ENCODE data around the gene SAG.

The SAG gene

GRCh38 chr2:233336541-233336940 is 28.9 kb downstream of the SAG start:
- H2BK12ac ChIP-seq (ENCODE audit: low read length): no peak overlapping the region
- no peak overlapping the region for H2AFZ ChIP-seq (ENCODE audit: insufficient read depth, low read length, poor library complexity)
- no peaks in the 10 kb centered on the region for H3K27me3 ChIP-seq (ENCODE audit: insufficient read depth, low read length)
- no peak overlapping the region for H3K4me2 ChIP-seq (ENCODE audit: low read length)
- H3K9ac ChIP-seq (ENCODE audit: low read length): no peak overlapping the region
- H3K79me2 ChIP-seq (ENCODE audit: control insufficient read depth, insufficient read depth, low read length, poor library complexity): no peaks in the 10 kb centered on the region
- no peak overlapping the region for H2BK120ac ChIP-seq (ENCODE audit: insufficient read depth, low read length, poor library complexity)
- H4K8ac ChIP-seq (ENCODE audit: low read depth, low read length): no peak overlapping the region
- no peak overlapping the region for H3K14ac ChIP-seq (ENCODE audit: low read length)
- no peak overlapping the region for H4K12ac ChIP-seq (ENCODE audit: low read depth, low read length)
- H3K18ac ChIP-seq (ENCODE audit: low read length): no peak overlapping the region
- H3K4me1 ChIP-seq (ENCODE audit: control insufficient read depth in 1 of 2, insufficient read depth in 2 of 2, low read length in 2 of 2): no peaks in the 10 kb centered on the region
- H4K91ac ChIP-seq (ENCODE audit: low read depth, low read length): no peak overlapping the region
- H3K23ac ChIP-seq (ENCODE audit: low read length): no peak overlapping the region
- no peak overlapping the region for H2AK5ac ChIP-seq (ENCODE audit: low read length)
- no peaks in the 10 kb centered on the region for H3K36me3 ChIP-seq (ENCODE audit: control insufficient read depth in 1 of 2, insufficient read depth in 2 of 2, low read length in 2 of 2)
- no peak for DNase-seq
- no CpG with 5 or more reads among the region's 5 CpGs for WGBS (ENCODE audit: extremely low coverage, insufficient coverage, insufficient read length)
- no peaks in the 10 kb centered on the region for H3K79me1 ChIP-seq (ENCODE audit: low read length)
- peaks cover 3% of the 10 kb centered on the region for H3K9me3 ChIP-seq (ENCODE audit: insufficient read depth, low read depth, low read length)
- no peak overlapping the region for H3K27ac ChIP-seq (ENCODE audit: low read depth, low read length)
- no peak overlapping the region for H3K4me3 ChIP-seq (ENCODE audit: low read depth, low read length)
- no peak overlapping the region for H3K4ac ChIP-seq (ENCODE audit: low read depth, low read length)
- no peak overlapping the region for H2BK5ac ChIP-seq (ENCODE audit: low read depth, low read length, poor library complexity)

- H4K12ac ChIP-seq (ENCODE audit: low read depth, low read length): no peak overlapping the region
- H3K27me3 ChIP-seq (ENCODE audit: insufficient read depth, low read length): no peaks in the 10 kb centered on the region
- H3K4me1 ChIP-seq (ENCODE audit: control insufficient read depth in 1 of 2, insufficient read depth in 2 of 2, low read length in 2 of 2): no peaks in the 10 kb centered on the region
- peaks cover 3% of the 10 kb centered on the region for H3K9me3 ChIP-seq (ENCODE audit: insufficient read depth, low read depth, low read length)
- no peak overlapping the region for H3K4ac ChIP-seq (ENCODE audit: low read depth, low read length)
- H3K23ac ChIP-seq (ENCODE audit: low read length): no peak overlapping the region
- no peaks in the 10 kb centered on the region for H3K79me2 ChIP-seq (ENCODE audit: control insufficient read depth, insufficient read depth, low read length, poor library complexity)
- no peak overlapping the region for H2BK120ac ChIP-seq (ENCODE audit: insufficient read depth, low read length, poor library complexity)
- H2BK5ac ChIP-seq (ENCODE audit: low read depth, low read length, poor library complexity): no peak overlapping the region
- no peak overlapping the region for H3K14ac ChIP-seq (ENCODE audit: low read length)
- H4K8ac ChIP-seq (ENCODE audit: low read depth, low read length): no peak overlapping the region
- H3K27ac ChIP-seq (ENCODE audit: low read depth, low read length): no peak overlapping the region
- no peak overlapping the region for H2AK5ac ChIP-seq (ENCODE audit: low read length)
- no peak overlapping the region for H3K4me2 ChIP-seq (ENCODE audit: low read length)
- no peak overlapping the region for H2BK12ac ChIP-seq (ENCODE audit: low read length)
- H3K18ac ChIP-seq (ENCODE audit: low read length): no peak overlapping the region
- H3K9ac ChIP-seq (ENCODE audit: low read length): no peak overlapping the region
- H3K79me1 ChIP-seq (ENCODE audit: low read length): no peaks in the 10 kb centered on the region
- no peak for DNase-seq
- H4K91ac ChIP-seq (ENCODE audit: low read depth, low read length): no peak overlapping the region
- no peak overlapping the region for H2AFZ ChIP-seq (ENCODE audit: insufficient read depth, low read length, poor library complexity)
- no peaks in the 10 kb centered on the region for H3K36me3 ChIP-seq (ENCODE audit: control insufficient read depth in 1 of 2, insufficient read depth in 2 of 2, low read length in 2 of 2)
- no CpG with 5 or more reads among the region's 5 CpGs for WGBS (ENCODE audit: extremely low coverage, insufficient coverage, insufficient read length)
- no peak overlapping the region for H3K4me3 ChIP-seq (ENCODE audit: low read depth, low read length)
Measured at GRCh38 chr2:233338046-233338445, 30.4 kb downstream of the SAG start.

GRCh38 chr2:233338812-233339368 is 31.3 kb downstream of the SAG start:
- Histone ChIP-seq H2BK5ac (ENCODE audit: low read depth, low read length, poor library complexity) (no peak overlapping the region), H4K91ac (ENCODE audit: low read depth, low read length) (no peak overlapping the region), H2BK12ac (ENCODE audit: low read length) (no peak overlapping the region), H3K4me3 (ENCODE audit: low read depth, low read length) (no peak overlapping the region), H3K79me1 (ENCODE audit: low read length) (no peaks in the 10 kb centered on the region), H2AK5ac (ENCODE audit: low read length) (no peak overlapping the region), H3K79me2 (ENCODE audit: control insufficient read depth, insufficient read depth, low read length, poor library complexity) (no peaks in the 10 kb centered on the region), H3K23ac (ENCODE audit: low read length) (no peak overlapping the region), H2BK120ac (ENCODE audit: insufficient read depth, low read length, poor library complexity) (no peak overlapping the region), H3K9ac (ENCODE audit: low read length) (no peak overlapping the region), H3K4me1 (ENCODE audit: control insufficient read depth in 1 of 2, insufficient read depth in 2 of 2, low read length in 2 of 2) (no peaks in the 10 kb centered on the region), H3K4me2 (ENCODE audit: low read length) (no peak overlapping the region), H2AFZ (ENCODE audit: insufficient read depth, low read length, poor library complexity) (no peak overlapping the region), H3K14ac (ENCODE audit: low read length) (no peak overlapping the region), H3K18ac (ENCODE audit: low read length) (no peak overlapping the region), H3K9me3 (ENCODE audit: insufficient read depth, low read depth, low read length) (peaks cover 3% of the 10 kb centered on the region), H3K36me3 (ENCODE audit: control insufficient read depth in 1 of 2, insufficient read depth in 2 of 2, low read length in 2 of 2) (no peaks in the 10 kb centered on the region), H3K27me3 (ENCODE audit: insufficient read depth, low read length) (no peaks in the 10 kb centered on the region), H4K12ac (ENCODE audit: low read depth, low read length) (no peak overlapping the region), H4K8ac (ENCODE audit: low read depth, low read length) (no peak overlapping the region), H3K4ac (ENCODE audit: low read depth, low read length) (no peak overlapping the region), H3K27ac (ENCODE audit: low read depth, low read length) (no peak overlapping the region)
- no peak for DNase-seq
- no CpG with 5 or more reads among the region's 3 CpGs for WGBS (ENCODE audit: extremely low coverage, insufficient coverage, insufficient read length)

- H3K4me3 ChIP-seq (ENCODE audit: low read depth, low read length): no peak overlapping the region
- H3K9ac ChIP-seq (ENCODE audit: low read length): no peak overlapping the region
- no peak overlapping the region for H3K18ac ChIP-seq (ENCODE audit: low read length)
- no peaks in the 10 kb centered on the region for H3K4me1 ChIP-seq (ENCODE audit: control insufficient read depth in 1 of 2, insufficient read depth in 2 of 2, low read length in 2 of 2)
- H2AFZ ChIP-seq (ENCODE audit: insufficient read depth, low read length, poor library complexity): no peak overlapping the region
- no peak overlapping the region for H4K91ac ChIP-seq (ENCODE audit: low read depth, low read length)
- no peak overlapping the region for H3K23ac ChIP-seq (ENCODE audit: low read length)
- no peak overlapping the region for H2AK5ac ChIP-seq (ENCODE audit: low read length)
- H4K8ac ChIP-seq (ENCODE audit: low read depth, low read length): no peak overlapping the region
- WGBS (ENCODE audit: extremely low coverage, insufficient coverage, insufficient read length): no CpG with 5 or more reads among the region's 3 CpGs
- no peaks in the 10 kb centered on the region for H3K79me2 ChIP-seq (ENCODE audit: control insufficient read depth, insufficient read depth, low read length, poor library complexity)
- no peaks in the 10 kb centered on the region for H3K36me3 ChIP-seq (ENCODE audit: control insufficient read depth in 1 of 2, insufficient read depth in 2 of 2, low read length in 2 of 2)
- H3K4ac ChIP-seq (ENCODE audit: low read depth, low read length): no peak overlapping the region
- no peak overlapping the region for H2BK5ac ChIP-seq (ENCODE audit: low read depth, low read length, poor library complexity)
- no peak overlapping the region for H3K27ac ChIP-seq (ENCODE audit: low read depth, low read length)
- H3K27me3 ChIP-seq (ENCODE audit: insufficient read depth, low read length): no peaks in the 10 kb centered on the region
- H3K79me1 ChIP-seq (ENCODE audit: low read length): no peaks in the 10 kb centered on the region
- H3K14ac ChIP-seq (ENCODE audit: low read length): no peak overlapping the region
- no peak overlapping the region for H2BK120ac ChIP-seq (ENCODE audit: insufficient read depth, low read length, poor library complexity)
- peaks cover 3% of the 10 kb centered on the region for H3K9me3 ChIP-seq (ENCODE audit: insufficient read depth, low read depth, low read length)
- no peak overlapping the region for H3K4me2 ChIP-seq (ENCODE audit: low read length)
- peak in 1 of 2 donors; percentile 68 for DNase-seq
- no peak overlapping the region for H2BK12ac ChIP-seq (ENCODE audit: low read length)
- no peak overlapping the region for H4K12ac ChIP-seq (ENCODE audit: low read depth, low read length)
Measured at GRCh38 chr2:233339427-233339826, 31.8 kb downstream of the SAG start.
